HCEC 1CT (cell line): ENCODE results near the gene ZBTB16.

Source experiments
- DNase-seq: peaks from one replicate; pipeline ENCODE4 v3.0.0-alpha.2; 2017

Gene ZBTB16

GRCh38 chr11:114290503-114291235 is 231.2 kb downstream of the ZBTB16 start:
- DNase-seq: peak; percentile 50

GRCh38 chr11:114291381-114291780 is 231.9 kb downstream of the ZBTB16 start:
- peak; percentile 86 for DNase-seq

GRCh38 chr11:114291842-114292680 is 232.6 kb downstream of the ZBTB16 start:
- peak; percentile 85 for DNase-seq

- DNase-seq: no peak
Observed at GRCh38 chr11:114293201-114293711, 233.7 kb downstream of the ZBTB16 start.

- peak; percentile 98 for DNase-seq
Observed at GRCh38 chr11:114295676-114296604, 236.4 kb downstream of the ZBTB16 start, which contains the start of gene NNMT. TSS of gene NNMT (plus strand) at chr11:114296399. CDS start at chr11:114296557, 158 bp downstream.

- DNase-seq: peak; percentile 61
Observed at GRCh38 chr11:114296605-114297372, 237.3 kb downstream of the ZBTB16 start.

- no peak for DNase-seq
Observed at GRCh38 chr11:114297806-114298709, 238.5 kb downstream of the ZBTB16 start.

- no peak for DNase-seq
Observed at GRCh38 chr11:114298710-114299109, 239.2 kb downstream of the ZBTB16 start.
